ENCODE results near the gene CALY. TPM values are rescaled to one million over a fixed set of nuclear protein-coding genes. Genes with fewer than 3 reads are reported as not detected.

The CALY gene
- total RNA-seq, 1 experiment from 2014 or later = 0.47 TPM

GRCh38 chr10:133286366-133286765, 50.3 kb downstream of the CALY start (continued):
- TF ChIP-seq JUND (IDR thresholded peaks at IDR 0.05) = no peak

- no peaks in the 10 kb centered on the region for H3K9me3 ChIP-seq (ENCODE audit: control insufficient read depth in 1 of 2, insufficient read depth in 1 of 2, low read depth in 1 of 2, low read length in 2 of 2)
- no peaks in the 10 kb centered on the region for H4K20me1 ChIP-seq (ENCODE audit: insufficient read depth)
- intact Hi-C loops (cut with micrococcal nuclease) = no loop called here
- POLR2A ChIA-PET = no interaction called here
- BruUV-seq (replicated peaks) = no TSS peak
- H3K79me2 ChIP-seq (ENCODE audit: insufficient read depth, low read length) = no peaks in the 10 kb centered on the region
- no peak for TF ChIP-seq MAX (IDR thresholded peaks at IDR 0.05)
- TF ChIP-seq FOSL1 (IDR thresholded peaks at IDR 0.05; ENCODE audit: low read depth) = no peak
- TF ChIP-seq SP1 (IDR thresholded peaks at IDR 0.05; ENCODE audit: low read depth) = no peak
- no peak for TF ChIP-seq EGR1 (IDR thresholded peaks at IDR 0.05; ENCODE audit: low read depth)
- no peak for TF ChIP-seq ZFX (IDR thresholded peaks at IDR 0.05)
- TF ChIP-seq RAD21 (IDR thresholded peaks at IDR 0.05; ENCODE audit: low read depth) = no peak
- TF ChIP-seq TCF7L2 (IDR thresholded peaks at IDR 0.05; ENCODE audit: borderline replicate concordance, extremely low read depth, insufficient read depth, insufficient read length) = no peak
- no peak for TF ChIP-seq YY1 (IDR thresholded peaks at IDR 0.05; ENCODE audit: extremely low read depth, insufficient replicate concordance, low read depth, low read length)
- TF ChIP-seq ZBTB33 (IDR thresholded peaks at IDR 0.05; ENCODE audit: extremely low read depth, insufficient replicate concordance, low read length) = no peak
- TF ChIP-seq ATF3 (IDR thresholded peaks at IDR 0.05) = no peak
- no peak for TF ChIP-seq CEBPB (IDR thresholded peaks at IDR 0.05; ENCODE audit: low read depth)
- no peak for TF ChIP-seq EZH2phosphoT487 (IDR thresholded peaks at IDR 0.05; ENCODE audit: borderline replicate concordance)
- TF ChIP-seq REST (IDR thresholded peaks at IDR 0.05; ENCODE audit: low read depth) = no peak
- no peak for TF ChIP-seq EZH2 (IDR thresholded peaks at IDR 0.05)
- no peak overlapping the region for H3K4me3 ChIP-seq (replicated peaks in 1 of 2; ENCODE audit: low read depth in 1 of 2, low read length in 2 of 2)
- no peak overlapping the region for H3K27ac ChIP-seq (ENCODE audit: low read depth, low read length)
- ATAC-seq = no peak
- no peak overlapping the region for H3K9ac ChIP-seq (ENCODE audit: low read length)
- no peak for DNase-seq (ENCODE audit: low read depth, low spot score)
- RAD21 ChIA-PET (ENCODE audit: low non-redundant PET in 1 of 2, low total read pairs in 2 of 2, uncharacterized antibody in 2 of 2, unreplicated experiment in 2 of 2) = no interaction called here
- no peak overlapping the region for H2AFZ ChIP-seq (ENCODE audit: low read depth, low read length, poor library complexity, severe bottlenecking)
- H3K4me1 ChIP-seq (ENCODE audit: control insufficient read depth in 1 of 2, insufficient read depth in 2 of 2, low read length in 2 of 2) = no peaks in the 10 kb centered on the region
- H3K36me3 ChIP-seq (ENCODE audit: control insufficient read depth in 1 of 2, insufficient read depth in 2 of 2, low read length in 2 of 2) = no peaks in the 10 kb centered on the region
- no peak overlapping the region for H3K4me2 ChIP-seq (ENCODE audit: low read length)
- no peaks in the 10 kb centered on the region for H3K9me2 ChIP-seq (ENCODE audit: insufficient read depth)
- CTCF ChIA-PET = no interaction called here
- H3K27me3 ChIP-seq (ENCODE audit: insufficient read depth, low read length) = no peaks in the 10 kb centered on the region
Observed at GRCh38 chr10:133285217-133285616, 51.5 kb downstream of the CALY start.

Measured in HCT116 (cell line).